ENCODE data around the gene BSN. TPM values are rescaled to one million over a fixed set of nuclear protein-coding genes. Genes with fewer than 3 reads are reported as not detected.

The BSN gene
- total RNA-seq, 4 donors from 2014 or later: 0.04 to 0.36 (median 0.14) TPM

- DNase-seq (ENCODE audit: low spot score in 2 of 2): no peak
- intact Hi-C loops (cut with DNase I; ENCODE audit: low total_unique reads): no loop called here
- 51 to 57% methylated on average over 5 of the region's 5 CpGs for WGBS, 2 donors
- TF ChIP-seq POLR2A (IDR thresholded peaks at IDR 0.05) (no peak), CTCF (IDR thresholded peaks at IDR 0.05) (no peak)
- no peak overlapping the region for H3K4me3 ChIP-seq (ENCODE audit: low read depth, poor library complexity, severe bottlenecking)
Measured at GRCh38 chr3:49523756-49524747, 30.2 kb upstream of the BSN start.

GRCh38 chr3:49529567-49529966 lies 24.7 kb upstream of the BSN start:
- TF ChIP-seq POLR2A (IDR thresholded peaks at IDR 0.05) (no peak), CTCF (IDR thresholded peaks at IDR 0.05) (no peak)
- H3K4me3 ChIP-seq (ENCODE audit: low read depth, poor library complexity, severe bottlenecking): no peak overlapping the region
- intact Hi-C loops (cut with DNase I; ENCODE audit: low total_unique reads): no loop called here
- no peak for DNase-seq (ENCODE audit: low spot score in 2 of 2)

GRCh38 chr3:49530231-49530630 lies 24.0 kb upstream of the BSN start:
- H3K4me3 ChIP-seq (ENCODE audit: low read depth, poor library complexity, severe bottlenecking): no peak overlapping the region
- DNase-seq (ENCODE audit: low spot score in 2 of 2): no peak
- WGBS, 2 donors: 78 to 81% methylated on average over 5 of the region's 5 CpGs
- intact Hi-C loops (cut with DNase I; ENCODE audit: low total_unique reads): no loop called here
- TF ChIP-seq CTCF (IDR thresholded peaks at IDR 0.05): no peak
- no peak for TF ChIP-seq POLR2A (IDR thresholded peaks at IDR 0.05)

GRCh38 chr3:49530701-49531100 lies 23.6 kb upstream of the BSN start:
- TF ChIP-seq CTCF (IDR thresholded peaks at IDR 0.05) (no peak), POLR2A (IDR thresholded peaks at IDR 0.05) (no peak)
- DNase-seq (ENCODE audit: low spot score in 2 of 2): no peak
- intact Hi-C loops (cut with DNase I; ENCODE audit: low total_unique reads): no loop called here
- 84 to 91% methylated on average over 8 of the region's 8 CpGs for WGBS, 2 donors
- H3K4me3 ChIP-seq (ENCODE audit: low read depth, poor library complexity, severe bottlenecking): no peak overlapping the region

- DNase-seq (ENCODE audit: low spot score in 2 of 2): no peak
- intact Hi-C loops (cut with DNase I; ENCODE audit: low total_unique reads): no loop called here
- no peak overlapping the region for H3K4me3 ChIP-seq (ENCODE audit: low read depth, poor library complexity, severe bottlenecking)
- 85 to 87% methylated on average over 10 of the region's 10 CpGs for WGBS, 2 donors
- TF ChIP-seq POLR2A (IDR thresholded peaks at IDR 0.05) (no peak), CTCF (IDR thresholded peaks at IDR 0.05) (no peak)
Measured at GRCh38 chr3:49531218-49531617, 23.1 kb upstream of the BSN start.
